GM21528 (cell line): ENCODE measurements around the gene UNC45A.

Experiments used
- ATAC-seq: cut with Tn5 transposase; IDR thresholded peaks from one replicate; pipeline ENCODE4 v1.9.1; 2021; ENCODE audit warnings: mild to moderate bottlenecking, moderate library complexity; ENCODE audit not compliant: unreplicated experiment, low FRiP score

The UNC45A gene

DNA sequence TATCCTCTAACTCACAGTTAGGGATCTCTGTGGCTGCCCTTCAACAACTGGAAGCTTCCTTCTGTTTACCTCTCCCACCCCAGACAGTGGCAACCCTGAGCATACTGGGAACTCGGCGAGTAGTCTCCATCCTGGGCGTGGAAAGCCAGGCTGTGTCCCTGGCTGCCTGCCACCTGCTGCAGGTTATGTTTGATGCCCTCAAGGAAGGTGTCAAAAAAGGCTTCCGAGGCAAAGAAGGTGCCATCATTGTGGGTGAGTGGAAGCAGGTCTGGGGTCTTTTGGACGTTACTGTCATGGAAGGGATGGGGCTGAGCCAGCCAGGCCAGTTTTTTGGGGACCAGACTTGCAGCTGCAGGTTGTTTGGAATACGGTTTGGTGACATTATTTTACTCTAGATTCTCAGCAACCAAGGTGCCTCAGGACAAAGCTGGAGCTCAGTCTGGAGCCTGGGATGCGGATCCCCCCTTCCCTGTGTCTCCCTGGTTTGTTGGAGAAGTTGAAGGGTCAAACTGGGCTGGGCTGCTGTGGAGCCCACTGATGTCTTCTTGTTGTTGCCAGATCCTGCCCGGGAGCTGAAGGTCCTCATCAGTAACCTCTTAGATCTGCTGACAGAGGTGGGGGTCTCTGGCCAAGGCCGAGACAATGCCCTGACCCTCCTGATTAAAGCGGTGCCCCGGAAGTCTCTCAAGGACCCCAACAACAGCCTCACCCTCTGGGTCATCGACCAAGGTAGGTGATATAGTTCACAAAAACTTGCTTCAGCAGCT lies 7.5 kb downstream of the UNC45A start:
- no peak for ATAC-seq

DNA sequence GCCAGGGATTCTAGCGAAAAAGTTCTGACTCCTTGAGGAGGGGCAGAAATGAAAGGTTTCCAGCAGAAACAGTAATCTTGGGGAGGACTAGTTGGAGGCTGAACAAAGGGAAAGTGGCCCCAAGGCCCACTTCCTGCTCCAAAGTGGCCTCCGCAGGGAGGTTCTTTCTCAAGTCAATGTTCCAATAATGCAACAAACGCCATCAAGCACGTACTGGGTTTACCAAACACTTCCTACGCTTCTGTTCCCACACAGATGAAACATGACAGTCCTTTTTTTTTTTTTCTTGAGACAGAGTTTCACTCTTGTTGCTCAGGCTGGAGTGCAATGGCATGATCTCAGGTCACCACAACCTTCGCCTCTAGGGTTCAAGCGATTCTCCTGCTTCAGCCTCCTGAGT lies 10.0 kb downstream of the UNC45A start:
- no peak for ATAC-seq

DNA sequence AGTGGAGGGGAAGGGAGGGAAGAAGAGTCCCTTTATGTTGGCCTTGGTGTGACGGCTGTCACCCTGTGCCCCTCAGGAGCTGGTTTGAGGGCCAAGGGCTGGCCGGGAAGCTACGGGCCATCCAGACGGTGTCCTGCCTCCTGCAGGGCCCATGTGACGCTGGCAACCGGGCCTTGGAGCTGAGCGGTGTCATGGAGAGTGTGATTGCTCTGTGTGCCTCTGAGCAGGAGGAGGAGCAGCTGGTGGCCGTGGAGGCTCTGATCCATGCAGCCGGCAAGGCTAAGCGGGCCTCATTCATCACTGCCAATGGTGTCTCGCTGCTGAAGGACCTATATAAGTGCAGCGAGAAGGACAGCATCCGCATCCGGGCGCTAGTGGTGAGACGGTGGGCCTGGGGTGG lies 11.5 kb downstream of the UNC45A start:
- no peak for ATAC-seq

DNA sequence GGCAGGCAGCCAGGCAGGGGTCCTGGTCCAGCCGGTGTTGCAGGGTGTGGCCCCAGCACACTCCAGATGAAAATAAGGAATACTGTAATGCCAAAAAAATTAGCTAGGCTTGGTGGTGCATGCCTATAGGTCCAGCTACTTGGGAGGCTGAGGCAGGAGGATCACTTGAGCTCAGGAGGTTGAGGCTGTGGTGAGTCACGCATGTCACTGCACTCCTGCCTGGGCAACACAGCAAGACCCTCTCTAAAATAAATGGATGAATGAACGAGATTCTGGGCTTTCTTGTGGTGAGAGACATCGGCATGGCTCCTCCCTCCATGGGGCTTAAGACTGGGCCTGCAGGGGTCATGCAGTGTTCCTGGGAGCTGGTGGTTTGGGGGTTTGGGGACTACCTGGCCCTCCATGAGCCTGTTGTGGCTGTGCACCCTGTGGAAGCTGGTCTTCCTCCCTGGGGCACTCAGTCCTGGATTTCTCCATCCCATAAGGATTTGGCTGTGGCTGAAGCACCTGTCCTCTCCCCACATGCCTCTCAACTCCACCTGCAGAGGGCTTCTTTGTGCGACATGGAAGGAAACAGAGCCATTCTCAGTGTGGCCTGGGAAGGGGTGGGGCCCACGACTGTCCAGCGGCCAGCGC lies 12.0 kb downstream of the UNC45A start:
- no peak for ATAC-seq

DNA sequence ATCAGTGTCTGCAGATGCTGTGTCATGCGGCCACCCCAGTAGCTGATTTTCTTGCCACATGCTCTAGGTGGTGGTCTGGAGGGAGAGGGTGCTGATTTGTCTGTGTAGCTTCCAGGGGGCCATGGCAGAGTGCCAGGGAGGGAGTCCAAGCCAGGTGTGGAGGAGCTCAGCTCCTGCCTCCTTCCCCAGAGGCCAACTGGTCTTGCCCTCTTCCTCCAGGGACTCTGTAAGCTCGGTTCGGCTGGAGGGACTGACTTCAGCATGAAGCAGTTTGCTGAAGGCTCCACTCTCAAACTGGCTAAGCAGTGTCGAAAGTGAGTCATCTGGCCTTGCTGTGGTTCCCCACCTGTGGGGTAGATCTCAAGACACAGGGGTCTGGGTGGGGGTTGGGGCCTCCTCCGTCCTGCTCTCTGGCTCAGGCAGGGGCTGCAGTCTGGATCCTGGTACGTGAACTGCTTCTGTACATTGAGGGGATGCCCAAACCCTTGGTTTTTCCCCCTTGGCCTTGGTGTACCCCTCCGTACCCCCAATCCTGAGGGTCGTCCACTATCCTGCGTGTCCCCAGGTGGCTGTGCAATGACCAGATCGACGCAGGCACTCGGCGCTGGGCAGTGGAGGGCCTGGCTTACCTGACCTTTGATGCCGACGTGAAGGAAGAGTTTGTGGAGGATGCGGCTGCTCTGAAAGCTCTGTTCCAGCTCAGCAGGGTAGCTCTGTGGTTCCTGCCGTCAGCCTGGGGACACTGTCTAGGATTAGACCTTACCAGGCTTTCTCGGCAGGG lies 12.7 kb downstream of the UNC45A start:
- no peak for ATAC-seq

DNA sequence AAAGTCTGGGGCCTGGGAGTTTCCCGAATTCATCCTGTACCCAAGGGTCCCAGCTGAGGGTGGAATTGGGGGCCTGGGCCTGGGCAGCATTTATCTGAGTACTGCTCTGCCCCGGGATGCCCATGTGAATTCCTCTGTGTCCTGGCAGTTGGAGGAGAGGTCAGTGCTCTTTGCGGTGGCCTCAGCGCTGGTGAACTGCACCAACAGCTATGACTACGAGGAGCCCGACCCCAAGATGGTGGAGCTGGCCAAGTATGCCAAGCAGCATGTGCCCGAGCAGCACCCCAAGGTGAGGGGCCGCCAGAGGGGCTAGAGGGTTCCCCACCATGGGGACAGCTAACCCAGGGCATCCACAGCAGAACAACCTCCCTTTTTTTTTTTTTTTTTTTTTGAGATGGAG lies 13.4 kb downstream of the UNC45A start:
- ATAC-seq = no peak

DNA sequence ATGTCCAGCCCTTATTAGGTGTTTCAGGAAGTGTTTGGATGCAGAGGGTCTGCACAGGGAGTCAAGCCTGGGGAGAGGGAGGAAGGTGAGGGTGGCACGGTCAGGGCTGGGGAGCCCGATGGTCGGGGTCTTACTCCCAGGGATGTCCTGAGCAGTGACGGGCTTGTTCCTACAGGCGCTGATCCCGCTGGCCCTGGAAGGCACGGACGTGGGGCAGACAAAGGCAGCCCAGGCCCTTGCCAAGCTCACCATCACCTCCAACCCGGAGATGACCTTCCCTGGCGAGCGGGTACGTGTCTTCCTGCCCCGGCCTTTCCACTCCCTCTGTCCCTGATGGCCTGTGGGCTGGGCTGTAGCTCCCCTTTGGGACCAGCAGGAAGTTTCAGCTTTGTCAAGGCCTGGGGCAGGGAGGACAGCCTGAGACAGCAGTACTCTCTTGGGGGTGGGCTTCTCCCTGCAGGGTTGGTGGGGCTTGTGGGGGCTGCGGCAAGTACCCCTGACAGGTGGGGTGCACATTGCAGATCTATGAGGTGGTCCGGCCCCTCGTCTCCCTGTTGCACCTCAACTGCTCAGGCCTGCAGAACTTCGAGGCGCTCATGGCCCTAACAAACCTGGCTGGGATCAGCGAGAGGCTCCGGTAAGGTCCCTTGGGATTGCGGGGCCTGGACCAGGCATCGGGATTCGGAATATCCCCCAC lies 15.0 kb downstream of the UNC45A start:
- ATAC-seq = no peak

DNA sequence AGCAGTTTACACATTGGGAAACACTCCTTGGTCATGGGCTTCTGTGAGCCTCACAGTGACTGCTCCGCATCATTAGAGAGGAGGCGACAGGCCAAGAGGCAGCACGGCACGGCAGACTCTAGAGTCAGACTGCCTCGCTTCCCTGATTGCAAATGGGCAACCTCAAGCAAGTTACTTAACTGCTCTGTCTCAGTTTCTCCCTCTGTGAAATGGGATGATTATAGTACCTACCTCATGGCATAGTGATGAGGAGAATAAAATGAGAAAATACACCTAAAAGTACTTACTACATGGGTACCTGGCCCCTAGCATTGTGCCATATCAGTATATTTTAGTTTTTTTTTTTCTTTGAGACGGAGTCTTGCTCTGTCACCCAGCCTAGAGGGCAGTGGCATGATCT lies 15.6 kb downstream of the UNC45A start:
- no peak for ATAC-seq

DNA sequence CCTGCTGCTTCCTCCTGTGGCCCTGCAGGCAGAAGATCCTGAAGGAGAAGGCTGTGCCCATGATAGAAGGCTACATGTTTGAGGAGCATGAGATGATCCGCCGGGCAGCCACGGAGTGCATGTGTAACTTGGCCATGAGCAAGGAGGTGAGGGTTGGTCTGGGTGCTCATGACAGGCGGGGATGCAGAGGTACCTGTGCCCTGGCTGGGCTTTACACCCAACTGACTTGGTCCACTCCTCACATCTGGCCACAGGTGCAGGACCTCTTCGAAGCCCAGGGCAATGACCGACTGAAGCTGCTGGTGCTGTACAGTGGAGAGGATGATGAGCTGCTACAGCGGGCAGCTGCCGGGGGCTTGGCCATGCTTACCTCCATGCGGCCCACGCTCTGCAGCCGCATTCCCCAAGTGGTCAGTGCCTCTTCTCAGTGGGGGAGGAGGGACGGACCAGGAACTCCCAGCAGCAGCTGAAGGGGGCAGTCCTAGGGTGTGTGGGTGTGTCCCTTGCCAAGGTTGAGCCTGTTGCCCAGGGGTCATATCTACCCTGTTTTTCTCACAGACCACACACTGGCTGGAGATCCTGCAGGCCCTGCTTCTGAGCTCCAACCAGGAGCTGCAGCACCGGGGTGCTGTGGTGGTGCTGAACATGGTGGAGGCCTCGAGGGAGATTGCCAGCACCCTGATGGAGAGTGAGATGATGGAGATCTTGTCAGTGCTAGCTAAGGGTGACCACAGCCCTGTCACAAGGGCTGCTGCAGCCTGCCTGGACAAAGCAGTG lies 18.0 kb downstream of the UNC45A start:
- no peak for ATAC-seq

DNA sequence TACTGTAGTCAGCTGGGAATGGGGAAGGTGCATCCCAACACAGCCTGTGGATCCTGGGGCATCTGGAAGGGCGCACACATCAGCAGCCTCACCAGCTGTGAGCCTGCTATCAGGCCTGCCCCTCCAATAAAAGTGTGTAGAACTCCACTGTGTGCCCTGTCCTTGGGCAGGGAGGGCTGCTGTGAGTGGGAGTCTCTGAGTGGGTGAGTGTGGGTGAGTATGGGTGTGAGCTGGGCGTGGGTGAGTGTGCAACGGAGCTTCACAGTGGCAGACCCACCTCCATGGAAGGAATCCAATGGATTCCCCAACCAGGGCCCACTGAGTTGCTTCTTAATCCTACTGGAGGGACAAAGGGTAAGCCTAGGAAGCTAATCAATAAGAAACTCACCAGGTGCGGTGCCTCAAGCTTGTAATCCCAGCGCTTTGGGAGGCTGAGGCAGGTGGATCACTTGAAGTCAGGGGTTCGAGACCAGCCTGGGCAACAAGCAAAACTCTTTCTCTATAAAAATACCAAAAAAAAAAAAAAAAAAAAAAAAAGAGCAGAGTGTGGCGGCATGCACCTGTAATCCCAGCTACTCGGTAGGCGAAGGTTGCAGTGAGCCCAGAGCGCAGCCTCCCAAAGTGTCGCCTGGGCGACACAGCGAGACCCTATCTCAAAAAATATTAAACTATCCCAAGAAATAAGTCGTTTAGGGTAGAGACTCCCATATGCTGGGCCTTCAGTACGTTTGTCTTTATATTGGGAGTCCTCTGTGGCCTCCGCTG lies 19.0 kb downstream of the UNC45A start:
- ATAC-seq = no peak

DNA sequence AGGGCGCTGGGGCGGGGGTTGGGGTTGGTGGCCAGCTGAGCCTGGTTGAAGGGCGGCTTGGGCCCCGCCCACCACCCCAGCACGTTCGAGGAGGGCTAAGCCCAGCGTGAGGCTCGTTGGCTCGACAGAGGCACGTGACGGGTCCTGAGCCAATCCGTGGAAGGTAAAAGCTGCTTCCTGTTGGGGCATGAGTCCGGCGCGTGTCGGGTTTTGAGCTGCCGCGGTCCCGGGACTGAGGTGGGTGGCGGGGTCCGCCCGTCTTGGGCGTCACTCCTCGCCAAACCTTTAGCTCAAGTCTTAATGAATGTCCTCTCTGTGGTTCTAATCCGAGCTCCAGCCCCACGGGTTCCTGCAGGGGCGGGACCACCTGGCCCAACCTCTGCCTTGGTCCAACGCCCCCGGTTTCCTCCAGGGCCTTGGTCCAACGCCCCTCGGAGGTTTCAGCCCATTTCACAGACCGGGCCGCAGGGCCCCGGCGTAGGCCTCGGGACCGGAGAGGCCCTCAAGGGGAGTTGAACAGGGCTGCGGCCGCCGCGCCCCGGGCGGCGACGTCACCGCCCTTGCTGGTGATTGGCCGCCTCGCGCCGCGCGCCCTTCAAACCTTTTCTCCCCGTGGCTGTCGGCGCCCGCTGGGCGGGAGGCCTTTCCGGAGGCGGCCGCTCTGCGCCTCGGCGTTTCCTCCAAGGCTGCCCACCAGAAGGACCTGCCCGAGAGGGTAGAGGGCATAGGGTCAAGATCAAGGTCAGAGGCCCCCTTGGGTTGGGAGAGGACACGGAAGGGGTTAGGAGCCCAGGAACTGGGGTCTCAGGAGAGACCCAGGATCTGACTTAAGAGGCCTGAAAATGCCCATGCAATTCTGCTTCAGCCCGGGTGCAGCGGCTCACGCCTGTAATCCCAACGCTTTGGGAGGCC lies 19.9 kb downstream of the UNC45A start, which contains the start of gene RCCD1:
TSS of gene RCCD1 (plus strand) at position 173 of the 912 bp plus-strand sequence. CDS start 1,851 bp downstream, outside the sequence.
- peak; percentile 94 for ATAC-seq

DNA sequence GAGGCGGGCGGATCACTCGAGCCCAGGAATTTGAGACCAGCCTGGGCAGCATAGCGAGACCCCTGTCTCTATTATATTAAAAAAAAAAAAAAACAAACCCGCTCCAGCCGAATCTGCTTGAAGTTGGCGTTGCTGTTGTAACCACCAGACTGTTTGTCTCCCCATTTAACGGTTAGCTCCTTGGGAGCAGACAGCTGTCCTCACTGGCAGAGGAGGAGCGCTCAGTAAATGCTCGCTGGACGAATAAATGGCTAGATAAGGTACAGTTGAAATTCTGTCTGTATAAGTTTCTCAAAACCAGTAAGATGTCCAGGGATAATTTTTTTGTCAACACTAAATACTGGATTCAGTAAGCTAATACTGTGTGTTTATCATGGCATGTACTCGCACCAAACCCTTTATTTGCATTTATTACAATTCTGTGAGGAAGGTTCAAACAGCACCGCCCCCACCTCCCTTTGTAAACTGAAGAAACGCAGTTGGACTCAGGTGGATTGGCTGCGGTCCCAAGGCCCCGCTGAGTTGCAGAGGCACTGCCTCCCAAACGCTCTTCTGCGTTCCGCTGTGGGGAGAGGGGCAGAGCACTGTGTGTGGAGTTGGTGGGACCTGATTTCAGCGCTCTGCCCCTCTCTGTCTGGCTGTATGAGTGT lies 20.7 kb downstream of the UNC45A start:
- ATAC-seq = no peak

- no peak for ATAC-seq
These were observed 21.4 kb downstream of the UNC45A start for GRCh38 chr15:90956274-90957030.

GRCh38 chr15:90957031-90957790 lies 22.1 kb downstream of the UNC45A start:
- no peak for ATAC-seq

- ATAC-seq = no peak
These were observed 22.7 kb downstream of the UNC45A start for GRCh38 chr15:90957791-90958190.

DNA sequence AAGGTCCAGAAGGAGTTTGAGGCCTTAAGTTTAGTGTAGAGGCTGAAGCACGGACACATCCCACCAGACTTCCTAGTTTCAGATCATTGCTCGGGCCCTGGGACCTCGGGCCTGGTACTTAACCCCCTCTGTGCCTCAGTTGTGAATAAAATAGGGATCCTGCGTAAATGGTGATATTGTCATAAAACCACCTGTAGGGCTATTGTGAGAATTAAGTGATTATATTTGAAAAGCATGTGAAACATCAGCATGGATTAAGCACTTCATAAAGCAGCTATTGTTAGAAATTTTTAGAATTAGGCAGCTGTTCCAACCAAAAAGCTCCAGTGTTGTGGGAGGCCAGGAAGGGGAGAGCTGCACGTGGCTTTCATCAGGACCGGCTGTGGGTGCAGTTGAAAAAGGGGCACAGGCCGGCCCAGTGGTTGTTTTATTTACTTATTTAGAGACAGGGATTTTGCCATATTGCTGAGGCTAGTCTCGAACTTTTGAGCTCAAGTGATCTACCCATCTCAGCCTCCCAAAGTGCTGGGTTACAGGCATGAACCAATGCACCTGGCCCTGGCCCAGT lies 24.0 kb downstream of the UNC45A start:
- ATAC-seq = no peak
